Thyroid gland (tissue), 4 donors: ENCODE results near the gene TRIOBP.

Source experiments
- POLR2A ChIP-seq, 2 donors: fragments of 450-650 bp; IDR thresholded peaks; one replicate each; pipeline ENCODE4 v1.6.1; 2017; ENCODE audit warnings: antibody characterized with exemption in 2 of 2, mild to moderate bottlenecking in 2 of 2, moderate library complexity in 1 of 2
- TF ChIP-seq, protein P1 (sequence below), 6 experiments: fragments of 200-600 bp in 3 of 6; fragments of 450-650 bp in 3 of 6; sonication (generic) in 3 of 6; IDR thresholded peaks; one replicate each; pipeline ENCODE4 v1.5.1; 2016 to 2019; ENCODE audit warnings: antibody characterized with exemption in 6 of 6, mild to moderate bottlenecking in 2 of 6, inconsistent platforms in 1 of 6, moderate library complexity in 1 of 6

DNA sequence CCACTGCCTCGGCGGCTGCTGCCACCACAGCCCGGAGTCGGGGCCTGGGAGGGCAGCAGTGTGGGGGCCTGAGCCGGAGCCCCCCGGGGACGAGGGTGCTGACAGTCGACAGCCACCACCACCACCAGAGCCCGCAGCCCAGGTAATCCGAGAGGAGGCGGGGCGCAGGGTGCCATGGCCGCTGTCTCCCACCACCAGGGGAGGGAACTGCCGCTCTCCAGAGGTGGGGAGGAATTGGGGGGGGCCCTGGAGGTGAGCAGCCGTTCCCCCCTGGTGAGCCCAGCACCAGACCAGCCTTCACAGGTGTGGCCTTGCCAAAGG is 12.6 kb downstream of the TRIOBP start:
- TF ChIP-seq, protein P1, sequence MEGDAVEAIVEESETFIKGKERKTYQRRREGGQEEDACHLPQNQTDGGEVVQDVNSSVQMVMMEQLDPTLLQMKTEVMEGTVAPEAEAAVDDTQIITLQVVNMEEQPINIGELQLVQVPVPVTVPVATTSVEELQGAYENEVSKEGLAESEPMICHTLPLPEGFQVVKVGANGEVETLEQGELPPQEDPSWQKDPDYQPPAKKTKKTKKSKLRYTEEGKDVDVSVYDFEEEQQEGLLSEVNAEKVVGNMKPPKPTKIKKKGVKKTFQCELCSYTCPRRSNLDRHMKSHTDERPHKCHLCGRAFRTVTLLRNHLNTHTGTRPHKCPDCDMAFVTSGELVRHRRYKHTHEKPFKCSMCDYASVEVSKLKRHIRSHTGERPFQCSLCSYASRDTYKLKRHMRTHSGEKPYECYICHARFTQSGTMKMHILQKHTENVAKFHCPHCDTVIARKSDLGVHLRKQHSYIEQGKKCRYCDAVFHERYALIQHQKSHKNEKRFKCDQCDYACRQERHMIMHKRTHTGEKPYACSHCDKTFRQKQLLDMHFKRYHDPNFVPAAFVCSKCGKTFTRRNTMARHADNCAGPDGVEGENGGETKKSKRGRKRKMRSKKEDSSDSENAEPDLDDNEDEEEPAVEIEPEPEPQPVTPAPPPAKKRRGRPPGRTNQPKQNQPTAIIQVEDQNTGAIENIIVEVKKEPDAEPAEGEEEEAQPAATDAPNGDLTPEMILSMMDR (IDR thresholded peaks at IDR 0.05): no peak
- no peak for TF ChIP-seq POLR2A (IDR thresholded peaks at IDR 0.05)
